Measurements from ENCODE around the gene ZFP3. TPM values are rescaled to one million over a fixed set of nuclear protein-coding genes. Genes with fewer than 3 reads are reported as not detected.

The ZFP3 gene
- total RNA-seq, 1 donor from 2014 or later = 0.38 TPM

DNA sequence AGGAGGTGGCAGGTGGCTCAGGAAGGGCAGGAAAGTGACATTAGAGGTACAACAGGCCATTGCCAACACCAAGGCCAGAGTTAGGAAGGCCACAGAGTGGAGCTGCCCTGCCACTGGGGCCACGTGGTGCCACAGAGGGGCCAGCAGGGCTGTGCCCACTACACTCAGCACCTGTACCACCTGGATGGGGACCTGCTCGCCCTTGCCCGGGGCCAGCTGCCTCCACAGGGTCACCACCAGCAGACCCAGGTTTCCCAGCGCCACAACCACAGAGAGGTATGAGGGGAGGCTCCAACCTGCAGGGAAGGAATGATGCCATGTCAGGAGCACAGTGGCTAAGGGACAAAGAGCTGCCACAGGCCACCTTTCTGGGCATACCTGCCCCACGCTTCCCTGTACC lies 44.2 kb upstream of the ZFP3 start:
- Mint-ChIP-seq H3K9me3 (ENCODE audit: unreplicated experiment) (no peaks in the 10 kb centered on the region), H3K27ac (ENCODE audit: unreplicated experiment) (no peak overlapping the region), H3K4me3 (ENCODE audit: unreplicated experiment) (no peak overlapping the region), H3K27me3 (ENCODE audit: unreplicated experiment) (peaks cover 7% of the 10 kb centered on the region), H3K36me3 (ENCODE audit: low read depth, unreplicated experiment) (no peaks in the 10 kb centered on the region), H3K4me1 (ENCODE audit: unreplicated experiment) (peaks cover 3% of the 10 kb centered on the region)
- no peak for DNase-seq (ENCODE audit: low spot score)
- TF ChIP-seq, protein P1, sequence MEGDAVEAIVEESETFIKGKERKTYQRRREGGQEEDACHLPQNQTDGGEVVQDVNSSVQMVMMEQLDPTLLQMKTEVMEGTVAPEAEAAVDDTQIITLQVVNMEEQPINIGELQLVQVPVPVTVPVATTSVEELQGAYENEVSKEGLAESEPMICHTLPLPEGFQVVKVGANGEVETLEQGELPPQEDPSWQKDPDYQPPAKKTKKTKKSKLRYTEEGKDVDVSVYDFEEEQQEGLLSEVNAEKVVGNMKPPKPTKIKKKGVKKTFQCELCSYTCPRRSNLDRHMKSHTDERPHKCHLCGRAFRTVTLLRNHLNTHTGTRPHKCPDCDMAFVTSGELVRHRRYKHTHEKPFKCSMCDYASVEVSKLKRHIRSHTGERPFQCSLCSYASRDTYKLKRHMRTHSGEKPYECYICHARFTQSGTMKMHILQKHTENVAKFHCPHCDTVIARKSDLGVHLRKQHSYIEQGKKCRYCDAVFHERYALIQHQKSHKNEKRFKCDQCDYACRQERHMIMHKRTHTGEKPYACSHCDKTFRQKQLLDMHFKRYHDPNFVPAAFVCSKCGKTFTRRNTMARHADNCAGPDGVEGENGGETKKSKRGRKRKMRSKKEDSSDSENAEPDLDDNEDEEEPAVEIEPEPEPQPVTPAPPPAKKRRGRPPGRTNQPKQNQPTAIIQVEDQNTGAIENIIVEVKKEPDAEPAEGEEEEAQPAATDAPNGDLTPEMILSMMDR (IDR thresholded peaks at IDR 0.05; ENCODE audit: unreplicated experiment) = no peak

- Mint-ChIP-seq H3K36me3 (ENCODE audit: low read depth, unreplicated experiment) (no peaks in the 10 kb centered on the region), H3K27ac (ENCODE audit: unreplicated experiment) (no peak overlapping the region), H3K9me3 (ENCODE audit: unreplicated experiment) (no peaks in the 10 kb centered on the region), H3K4me3 (ENCODE audit: unreplicated experiment) (no peak overlapping the region), H3K4me1 (ENCODE audit: unreplicated experiment) (peaks cover 3% of the 10 kb centered on the region), H3K27me3 (ENCODE audit: unreplicated experiment) (peaks cover 7% of the 10 kb centered on the region)
- DNase-seq (ENCODE audit: low spot score) = no peak
- TF ChIP-seq, protein P1 (IDR thresholded peaks at IDR 0.05; ENCODE audit: unreplicated experiment) = no peak
Measured at GRCh38 chr17:5034651-5035050, 43.6 kb upstream of the ZFP3 start.

GRCh38 chr17:5035315-5035714 lies 43.0 kb upstream of the ZFP3 start, which contains the start of gene SLC52A1:
TSS of gene SLC52A1 (minus strand) at chr17:5035426. CDS start at chr17:5034606, 820 bp downstream.
- H3K9me3 Mint-ChIP-seq (ENCODE audit: unreplicated experiment) = no peaks in the 10 kb centered on the region
- H3K36me3 Mint-ChIP-seq (ENCODE audit: low read depth, unreplicated experiment) = no peaks in the 10 kb centered on the region
- TF ChIP-seq, protein P1 (IDR thresholded peaks at IDR 0.05; ENCODE audit: unreplicated experiment) = no peak
- H3K4me1 Mint-ChIP-seq (ENCODE audit: unreplicated experiment) = peaks cover 3% of the 10 kb centered on the region
- H3K27ac Mint-ChIP-seq (ENCODE audit: unreplicated experiment) = no peak within 1 kb of the TSS
- peaks cover 7% of the 10 kb centered on the region for H3K27me3 Mint-ChIP-seq (ENCODE audit: unreplicated experiment)
- H3K4me3 Mint-ChIP-seq (ENCODE audit: unreplicated experiment) = no peak within 1 kb of the TSS
- DNase-seq (ENCODE audit: low spot score) = no peak

DNA sequence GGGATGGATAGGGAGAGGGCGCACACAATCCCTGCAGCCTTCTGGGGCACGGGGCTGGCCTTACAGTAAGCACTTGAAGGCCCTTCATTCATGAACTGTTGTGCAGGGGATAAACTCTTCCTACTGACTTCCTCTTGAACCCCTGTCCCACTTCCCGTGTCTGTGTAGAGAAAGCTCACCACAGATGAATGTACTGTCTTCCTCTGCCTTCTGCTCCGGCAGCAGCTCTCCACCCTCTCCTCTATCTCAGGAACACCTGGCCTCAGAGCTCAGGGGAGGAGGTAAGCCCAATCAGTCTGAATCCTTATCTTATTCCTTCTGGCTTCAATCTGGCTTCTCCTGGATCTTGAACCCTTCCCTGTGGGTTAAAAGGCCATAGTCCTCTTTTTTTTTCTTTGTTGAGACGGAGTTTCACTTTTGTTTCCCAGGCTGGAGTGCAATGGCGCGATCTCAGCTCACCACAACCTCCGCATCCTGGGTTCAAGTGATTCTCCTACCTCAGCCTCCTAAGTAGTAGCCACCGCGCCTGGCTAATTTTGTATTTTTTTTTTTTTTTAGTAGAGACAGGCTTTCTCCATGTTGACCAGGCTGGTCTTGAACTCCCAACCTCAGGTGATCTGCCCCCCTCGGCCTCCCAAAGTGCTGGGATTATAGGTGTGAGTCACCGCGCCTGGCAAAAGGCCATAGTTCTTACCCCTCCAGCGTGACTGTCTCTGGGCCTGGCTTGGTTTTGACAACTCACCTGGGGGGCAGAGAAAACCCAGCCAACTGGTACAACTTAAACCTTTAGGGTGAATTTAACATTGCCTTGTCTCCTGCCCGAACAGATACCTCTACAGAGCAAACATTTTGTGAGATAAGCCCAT lies 35.9 kb upstream of the ZFP3 start:
- Mint-ChIP-seq H3K4me3 (ENCODE audit: unreplicated experiment) (no peak overlapping the region), H3K27ac (ENCODE audit: unreplicated experiment) (no peak overlapping the region), H3K4me1 (ENCODE audit: unreplicated experiment) (peaks cover 2% of the 10 kb centered on the region), H3K9me3 (ENCODE audit: unreplicated experiment) (no peaks in the 10 kb centered on the region), H3K27me3 (ENCODE audit: unreplicated experiment) (peaks cover 2% of the 10 kb centered on the region), H3K36me3 (ENCODE audit: low read depth, unreplicated experiment) (no peaks in the 10 kb centered on the region)
- TF ChIP-seq, protein P1 (IDR thresholded peaks at IDR 0.05; ENCODE audit: unreplicated experiment) = no peak
- DNase-seq (ENCODE audit: low spot score) = no peak

GRCh38 chr17:5043524-5043923 lies 34.7 kb upstream of the ZFP3 start:
- DNase-seq (ENCODE audit: low spot score) = no peak
- Mint-ChIP-seq H3K4me3 (ENCODE audit: unreplicated experiment) (no peak overlapping the region), H3K9me3 (ENCODE audit: unreplicated experiment) (no peaks in the 10 kb centered on the region), H3K4me1 (ENCODE audit: unreplicated experiment) (peaks cover 2% of the 10 kb centered on the region), H3K36me3 (ENCODE audit: low read depth, unreplicated experiment) (no peaks in the 10 kb centered on the region), H3K27ac (ENCODE audit: unreplicated experiment) (no peak overlapping the region), H3K27me3 (ENCODE audit: unreplicated experiment) (peaks cover 2% of the 10 kb centered on the region)
- TF ChIP-seq, protein P1 (IDR thresholded peaks at IDR 0.05; ENCODE audit: unreplicated experiment) = no peak

All from endothelial cell (in vitro differentiated cells).